ENCODE results near the gene C11orf24. TPM values are rescaled to one million over a fixed set of nuclear protein-coding genes. Genes with fewer than 3 reads are reported as not detected.
A peak's percentile ranks its signal among the peaks of the same experiment; 100 is the strongest.

The C11orf24 gene
- total and polyA plus RNA-seq, 2 of the 8 experiments (the other 6 are each of a cell fraction or from before 2014, with no cell fraction given), result 45.4 to 51.7 TPM

- no peaks in the 10 kb centered on the region for H3K79me2 ChIP-seq (ENCODE audit: control insufficient read depth in 1 of 2, insufficient read depth in 2 of 2, low read length in 2 of 2)
- DNase-seq (ENCODE audit: low read depth in 1 of 2, low spot score in 2 of 2), result peak; percentile 38 to 96
- peak; percentile 39 for FAIRE-seq
- no peak overlapping the region for H3K14ac ChIP-seq (ENCODE audit: insufficient read length)
- no peak overlapping the region for H3K27ac ChIP-seq (ENCODE audit: low read depth, low read length)
- no peaks in the 10 kb centered on the region for H4K20me1 ChIP-seq (replicated peaks in 1 of 2; ENCODE audit: control insufficient read depth in 1 of 2, insufficient read depth in 2 of 2, low read length in 2 of 2)
- no peaks in the 10 kb centered on the region for H3K36me3 ChIP-seq (ENCODE audit: control insufficient read depth in 2 of 4, insufficient read depth in 4 of 4, low read length in 3 of 4)
- no peaks in the 10 kb centered on the region; a peak in 2 of 7 replicates for H3K27me3 ChIP-seq (replicated peaks in 1 of 4; ENCODE audit: control insufficient read depth in 3 of 4, extremely low read depth in 1 of 4, insufficient read depth in 3 of 4, low read length in 3 of 4)
- no peaks in the 10 kb centered on the region for H3K79me1 ChIP-seq (ENCODE audit: low read depth, low read length)
- peaks cover 0 to 2% (median 0%) of the 10 kb centered on the region in 4 experiments; a peak in 2 of 7 replicates for H3K4me1 ChIP-seq (replicated peaks in 1 of 4; ENCODE audit: control insufficient read depth in 3 of 4, insufficient read depth in 4 of 4, low read length in 3 of 4)
- peak overlapping the region; percentile 49 for H3K4ac ChIP-seq (replicated peaks; ENCODE audit: insufficient read length, low read depth, low read length)
- H2BK5ac ChIP-seq (ENCODE audit: low read depth, low read length), result no peak overlapping the region
- no peak overlapping the region for H3K18ac ChIP-seq (ENCODE audit: extremely low read depth, low read length)
- H4K5ac ChIP-seq (ENCODE audit: insufficient read length, low read depth, low read length), result no peak overlapping the region
- no peak overlapping the region for H3K4me3 ChIP-seq (ENCODE audit: extremely low read depth in 1 of 4, insufficient read depth in 2 of 4, low read depth in 3 of 4, low read length in 4 of 4)
- H3K9me3 ChIP-seq (ENCODE audit: insufficient read depth in 2 of 2, low read depth in 1 of 2, low read length in 1 of 2), result no peaks in the 10 kb centered on the region
- peak overlapping the region; percentile 12; the same call in 1 of the 2 replicates for H4K8ac ChIP-seq (ENCODE audit: extremely low read depth, insufficient read depth, low read length)
- H2AFZ ChIP-seq (ENCODE audit: low read length), result no peak overlapping the region
- 0 out of 2 replicates have a peak overlapping the region, but pooled peaks have one; percentile 6 for H2BK12ac ChIP-seq (ENCODE audit: low read depth, low read length)
- 49% methylated on average over 40 of the region's 40 CpGs; no CpG with 5 or more reads in 1 of the 2 experiments for WGBS, 2 experiments (ENCODE audit: extremely low coverage in 1 of 2, insufficient coverage in 1 of 2, insufficient read length in 1 of 2, insufficient replicate concordance in 2 of 2, low coverage in 1 of 2, low lambda C conversion rate in 2 of 2, missing lambda C conversion rate in 1 of 2)
- peak overlapping the region in 1 of 2 experiments; percentile 40; a peak in 1 of 4 replicates for H3K4me2 ChIP-seq (ENCODE audit: insufficient read depth in 1 of 2, low read depth in 2 of 2, low read length in 2 of 2)
- H2BK15ac ChIP-seq (ENCODE audit: low read length), result no peak overlapping the region
- no peak overlapping the region for H3K9ac ChIP-seq (replicated peaks in 1 of 4; ENCODE audit: extremely low read depth in 1 of 4, low read depth in 3 of 4, low read length in 3 of 4)
- H2BK120ac ChIP-seq (replicated peaks; ENCODE audit: low read depth, low read length), result no peak overlapping the region
- H3K56ac ChIP-seq (replicated peaks; ENCODE audit: insufficient read length, low read depth, low read length), result no peak overlapping the region
- no peak overlapping the region for H2AK5ac ChIP-seq (ENCODE audit: low read depth, low read length)
- H4K91ac ChIP-seq (replicated peaks; ENCODE audit: insufficient read length, low read length), result no peak overlapping the region
- H3K23ac ChIP-seq (ENCODE audit: insufficient read length), result no peak overlapping the region
- CTCF ChIA-PET (ENCODE audit: partially characterized antibody), result interaction anchor here (0.6 to 6.6 kb wide), 43 partner anchors 9 to 688 kb away, joined by 3 to 141 read pairs (median 6); partner anchors contain the start of gene C11orf24
- no peak overlapping the region for H2BK20ac ChIP-seq (ENCODE audit: low read length)
- no peaks in the 10 kb centered on the region for H3K23me2 ChIP-seq (ENCODE audit: low read depth, low read length)
- POLR2A ChIA-PET (ENCODE audit: partially characterized antibody), result interaction anchor here (0.6 to 2.5 kb wide), 11 partner anchors 9 to 91 kb away, joined by 3 to 11 read pairs (median 4); no protein-coding TSS in a partner anchor
- TF ChIP-seq, protein P1, sequence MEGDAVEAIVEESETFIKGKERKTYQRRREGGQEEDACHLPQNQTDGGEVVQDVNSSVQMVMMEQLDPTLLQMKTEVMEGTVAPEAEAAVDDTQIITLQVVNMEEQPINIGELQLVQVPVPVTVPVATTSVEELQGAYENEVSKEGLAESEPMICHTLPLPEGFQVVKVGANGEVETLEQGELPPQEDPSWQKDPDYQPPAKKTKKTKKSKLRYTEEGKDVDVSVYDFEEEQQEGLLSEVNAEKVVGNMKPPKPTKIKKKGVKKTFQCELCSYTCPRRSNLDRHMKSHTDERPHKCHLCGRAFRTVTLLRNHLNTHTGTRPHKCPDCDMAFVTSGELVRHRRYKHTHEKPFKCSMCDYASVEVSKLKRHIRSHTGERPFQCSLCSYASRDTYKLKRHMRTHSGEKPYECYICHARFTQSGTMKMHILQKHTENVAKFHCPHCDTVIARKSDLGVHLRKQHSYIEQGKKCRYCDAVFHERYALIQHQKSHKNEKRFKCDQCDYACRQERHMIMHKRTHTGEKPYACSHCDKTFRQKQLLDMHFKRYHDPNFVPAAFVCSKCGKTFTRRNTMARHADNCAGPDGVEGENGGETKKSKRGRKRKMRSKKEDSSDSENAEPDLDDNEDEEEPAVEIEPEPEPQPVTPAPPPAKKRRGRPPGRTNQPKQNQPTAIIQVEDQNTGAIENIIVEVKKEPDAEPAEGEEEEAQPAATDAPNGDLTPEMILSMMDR (IDR thresholded peaks at IDR 0.05; ENCODE audit: control extremely low read depth in 1 of 3, insufficient read depth in 1 of 3, low read depth in 1 of 3, low read length in 3 of 3), result peak; percentile 94 to 98 (median 96)
- TF ChIP-seq PHF8 (conservative IDR thresholded peaks at IDR 0.05; ENCODE audit: low read depth, low read length) (no peak), EGR1 (IDR thresholded peaks at IDR 0.05; ENCODE audit: borderline replicate concordance, low read depth, low read length) (peak; percentile 60; the same call in 1 of the 2 replicates), KDM1A (IDR thresholded peaks at IDR 0.05; ENCODE audit: borderline replicate concordance, low read length) (peak; percentile 89), YY1 (IDR thresholded peaks at IDR 0.05; ENCODE audit: low read depth, low read length) (0 out of 2 replicates have a peak, but pooled peaks have one; percentile 50), SIRT6 (IDR thresholded peaks at IDR 0.05; ENCODE audit: low read length) (no peak), RAD21 (IDR thresholded peaks at IDR 0.05 in 1 of 2, conservative IDR thresholded peaks at IDR 0.05 in 1 of 2; ENCODE audit: low read depth in 2 of 2, low read length in 2 of 2) (peak; percentile 93 to 98)
- TF ChIP-seq, protein P2, sequence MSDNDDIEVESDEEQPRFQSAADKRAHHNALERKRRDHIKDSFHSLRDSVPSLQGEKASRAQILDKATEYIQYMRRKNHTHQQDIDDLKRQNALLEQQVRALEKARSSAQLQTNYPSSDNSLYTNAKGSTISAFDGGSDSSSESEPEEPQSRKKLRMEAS (IDR thresholded peaks at IDR 0.05), result peak; percentile 73
These were observed 26.3 kb upstream of the C11orf24 start for GRCh38 chr11:68297812-68298658.
